K562 (cell line): Measurements from ENCODE around the gene CCT7. TPM values are rescaled to one million over a fixed set of nuclear protein-coding genes. Genes with fewer than 3 reads are reported as not detected.

Source experiments
- ATAC-seq: fragments of 200-7000 bp; cut with Tn5 transposase; 3 replicates; pipeline ENCODE4 v1.9.1; 2020; ENCODE audit warnings: moderate library complexity
- BruUV-seq: library from RNA; stranded (reverse); fragments of 400-500 nt; replicated peaks from 2 replicates; lab custom pipeline; 2021; lab: Mats Ljungman, UMichigan
- CTCF ChIA-PET: fragments of 300-600 bp; formaldehyde crosslinking; extraction: SDS; loops from one replicate; lab custom pipeline; 2021; ENCODE audit warnings: low intra/inter-chr PET ratio; lab: Yijun Ruan, JAX
- POLR2A ChIA-PET: fragments of 300-600, 350-650 bp; sonication (Branson Sonifier 250); formaldehyde crosslinking; extraction: SDS; loops from one replicate; lab custom pipeline; 2021; ENCODE audit warnings: antibody characterized with exemption, inconsistent platforms; lab: Yijun Ruan, JAX
- DNase-seq, 4 experiments: peaks; one replicate each; pipeline versions ENCODE4 v3.0.0 to v3.0.0-alpha.2; 2011 to 2018; ENCODE audit warnings: low spot score in 3 of 4, mixed read lengths in 3 of 4; ENCODE audit errors: extremely low read depth in 1 of 4
- FAIRE-seq: peaks from 2 replicates; lab custom pipeline; 2011; peaks lifted over from hg19 to GRCh38; lab: Jason Lieb, UNC
- H2AFZ ChIP-seq: 2 replicates; pipeline ENCODE4 v1.6.0; 2011; ENCODE audit warnings: low read depth, low read length, control low read depth, inconsistent platforms
- H3K27ac ChIP-seq: fragments of 200-600 bp; 3 replicates; pipeline ENCODE4 v1.8.0; 2011; ENCODE audit warnings: low read depth, mild to moderate bottlenecking, control low read depth, inconsistent platforms, low read length, moderate library complexity, mixed read lengths; ENCODE audit errors: extremely low read depth
- H3K27me3 ChIP-seq, 2 experiments: fragments of 300-600 bp in 1 of 2; 2 replicates in 1 of 2; 3 replicates in 1 of 2; pipeline versions ENCODE4 v1.6.0 to v1.8.0; 2011; ENCODE audit warnings: inconsistent platforms in 2 of 2, low read length in 2 of 2, mild to moderate bottlenecking in 1 of 2, mixed read lengths in 1 of 2, moderate library complexity in 1 of 2; ENCODE audit not compliant: control insufficient read depth in 2 of 2, insufficient read depth in 2 of 2
- H3K36me3 ChIP-seq: fragments of 300-600 bp; 3 replicates; pipeline ENCODE4 v1.8.0; 2011; ENCODE audit warnings: mild to moderate bottlenecking, low read length, inconsistent platforms; ENCODE audit not compliant: control insufficient read depth, insufficient read depth
- H3K4me1 ChIP-seq, 2 experiments: fragments of 200-600 bp in 1 of 2; replicated peaks in 1 of 2; 2 replicates in 1 of 2; 3 replicates in 1 of 2; pipeline versions ENCODE4 v1.5.1 to v1.8.0; 2011; ENCODE audit warnings: inconsistent platforms in 2 of 2, low read length in 2 of 2, mild to moderate bottlenecking in 1 of 2, mixed read lengths in 1 of 2, moderate library complexity in 1 of 2; ENCODE audit not compliant: control insufficient read depth in 2 of 2, insufficient read depth in 2 of 2
- H3K4me2 ChIP-seq: 2 replicates; pipeline ENCODE4 v1.6.1; 2011; ENCODE audit warnings: low read length, control low read depth, inconsistent platforms, mixed read lengths; ENCODE audit not compliant: insufficient read depth
- H3K4me3 ChIP-seq: fragments of 200-600 bp; sonication (generic), shearing (Covaris generic); 2 replicates; pipeline ENCODE4 v1.5.1; 2016; ENCODE audit warnings: control low read depth, inconsistent platforms
- H3K79me2 ChIP-seq: fragments of 200-600 bp; 3 replicates; pipeline ENCODE4 v1.8.0; 2011; ENCODE audit warnings: low read length, inconsistent platforms; ENCODE audit not compliant: control insufficient read depth, insufficient read depth
- H3K9ac ChIP-seq, 2 experiments: 2 replicates each; pipeline versions ENCODE4 v1.6.0 to v1.6.1; 2011; ENCODE audit warnings: low read depth in 2 of 2, low read length in 2 of 2, control low read depth in 1 of 2, inconsistent platforms in 1 of 2, mild to moderate bottlenecking in 1 of 2, mixed read lengths in 1 of 2; ENCODE audit not compliant: insufficient read depth in 1 of 2
- H3K9me1 ChIP-seq: one replicate; pipeline ENCODE4 v1.6.0; 2011; ENCODE audit warnings: inconsistent platforms, mild to moderate bottlenecking, low read length, moderate library complexity; ENCODE audit not compliant: control insufficient read depth, insufficient read depth
- H3K9me3 ChIP-seq: replicated peaks from 2 replicates; pipeline ENCODE4 v1.5.1; 2011; ENCODE audit warnings: low read depth, low read length, inconsistent platforms; ENCODE audit not compliant: control insufficient read depth, insufficient read depth
- H4K20me1 ChIP-seq: replicated peaks from 2 replicates; pipeline ENCODE4 v1.6.1; 2011; ENCODE audit warnings: low read length, inconsistent platforms, mixed read lengths; ENCODE audit not compliant: control insufficient read depth, insufficient read depth
- AFF4 ChIP-seq: sonication (generic); formaldehyde crosslinking; IDR thresholded peaks from 2 replicates; pipeline ENCODE4 v1.8.0; 2023; ENCODE audit warnings: mild to moderate bottlenecking, missing genetic modification reagents
- KDM2B ChIP-seq: fragments of 250-450 bp; sonication (Bioruptor Pico); IDR thresholded peaks from 2 replicates; pipeline ENCODE4 v1.8.0; 2021; ENCODE audit warnings: mild to moderate bottlenecking, moderate library complexity
- KLF1 ChIP-seq: fragments of 450-650 bp; IDR thresholded peaks from 2 replicates; pipeline ENCODE4 v1.6.1; 2016; ENCODE audit warnings: missing genetic modification characterization, missing compliant biosample characterization
- MAFF ChIP-seq: IDR thresholded peaks from 2 replicates; pipeline ENCODE4 v1.6.1; 2012; ENCODE audit warnings: low read length, improper control_type of control experiment
- NFRKB ChIP-seq: fragments of 450-650 bp; IDR thresholded peaks from 2 replicates; pipeline ENCODE4 v1.6.1; 2016; ENCODE audit warnings: low read depth
- PHB ChIP-seq: fragments of 250-450 bp; sonication (Bioruptor Pico); IDR thresholded peaks from 2 replicates; pipeline ENCODE4 v1.5.0; 2021
- STAT5A ChIP-seq: IDR thresholded peaks from 2 replicates; pipeline ENCODE4 v1.6.1; 2012; ENCODE audit warnings: low read length, inconsistent platforms, borderline replicate concordance
- ZBTB11 ChIP-seq, 3 experiments: fragments of 200-800 bp in 1 of 3; fragments of 250-450 bp in 1 of 3; fragments of 450-650 bp in 1 of 3; sonication (Bioruptor Pico) in 1 of 3; sonication (Bioruptor generic) in 1 of 3; formaldehyde crosslinking in 1 of 3; IDR thresholded peaks; 2 replicates each; pipeline versions ENCODE4 v1.6.1 to v1.8.0; 2016 to 2022; ENCODE audit warnings: mild to moderate bottlenecking in 2 of 3, missing genetic modification characterization in 2 of 3, missing compliant biosample characterization in 1 of 3, moderate library complexity in 1 of 3
- ZEB2 ChIP-seq: fragments of 450-650 bp; IDR thresholded peaks from 2 replicates; pipeline ENCODE4 v1.6.1; 2016
- WGBS: fragments of 100-300 bp; shearing (Covaris generic); methylation state at CpG from one replicate; pipeline ENCODE4 v1.1.6; 2016; ENCODE audit warnings: low coverage, mixed read lengths; ENCODE audit not compliant: insufficient coverage; ENCODE audit errors: missing lambda C conversion rate; 5-methylcytosine and 5-hydroxymethylcytosine counted together
- in situ Hi-C: fragments of 300-500 bp; cut with MboI; formaldehyde crosslinking; loops from 4 replicates; pipeline ENCODE4 v1.15.0; 2018; ENCODE audit warnings: inconsistent platforms, mixed read lengths
- intact Hi-C: fragments of 100-400 bp; cut with micrococcal nuclease; formaldehyde crosslinking; loops from 2 replicates; pipeline ENCODE4 v1.14.2; 2022
- polyA plus RNA-seq, 8 experiments: library from polyadenylated mRNA; depleted of rRNA in 4 of 8; stranded (reverse) in 5 of 8; unstranded in 3 of 8; fragments of >200 nt; fragmentation: Nextera tagmentation in 2 of 8; fragmentation: Illumina TruSeq in 1 of 8; extraction: Ambion mirVana in 2 of 8; extraction: Trizol in 1 of 8; gene quantifications; 2 replicates each; pipeline versions ENCODE4 v1.2.1 to v1.2.3, GENCODE V29; 2011 to 2014; ENCODE audit warnings: inconsistent platforms in 1 of 8, missing spikeins in 1 of 8
- total RNA-seq, 7 experiments: library from RNA; depleted of rRNA in 6 of 7; stranded (reverse); fragments of >200 nt in 6 of 7; fragmentation: Illumina TruSeq in 2 of 7; extraction: Trizol in 2 of 7; gene quantifications; 2 replicates each; pipeline versions ENCODE4 v1.2.1 to v1.2.3, GENCODE V29; 2011 to 2021; ENCODE audit warnings: low replicate concordance in 1 of 7

The CCT7 gene
- total and polyA plus RNA-seq, 9 of the 15 experiments (the other 6 are each of a cell fraction or from before 2014, with no cell fraction given) = 326 to 856 (median 638) TPM

- peak in 1 of 3 experiments; percentile 46; a peak in 1 of 6 replicates for TF ChIP-seq ZBTB11 (CRISPR knock-in tag; IDR thresholded peaks at IDR 0.05)
Measured at GRCh38 chr2:73210019-73210418, 24.1 kb upstream of the CCT7 start (continued).

- Histone ChIP-seq H3K27ac (no peak overlapping the region), H3K27me3 (peaks cover 0 to 6% of the 10 kb centered on the region in 2 experiments; a peak in 2 of 5 replicates), H3K36me3 (no peaks in the 10 kb centered on the region), H3K4me1 (peaks cover 15 to 23% of the 10 kb centered on the region in 2 experiments; a peak in 4 of 5 replicates), H2AFZ (0 out of 2 replicates have a peak overlapping the region, but pooled peaks have one; percentile 75), H3K79me2 (peaks cover 16% of the 10 kb centered on the region), H3K4me2 (no peak overlapping the region), H3K9ac (peak overlapping the region in 1 of 2 experiments; percentile 33; a peak in 1 of 4 replicates), H4K20me1 (no peaks in the 10 kb centered on the region), H3K4me3 (no peak overlapping the region), H3K9me3 (no peaks in the 10 kb centered on the region), H3K9me1 (no peaks in the 10 kb centered on the region)
- WGBS = 61% methylated on average over 6 of the region's 6 CpGs
- FAIRE-seq (no peak), ATAC-seq (no peak), DNase-seq (no peak)
- TF ChIP-seq STAT5A = no peak
- TF ChIP-seq KDM2B (CRISPR knock-in tag) = no peak
- no peak for TF ChIP-seq NFRKB
- no peak for TF ChIP-seq AFF4
- TF ChIP-seq PHB (CRISPR knock-in tag) = no peak
- TF ChIP-seq KLF1 (tag) = no peak
- no peak for TF ChIP-seq ZEB2
- no peak for TF ChIP-seq MAFF
- in situ Hi-C loops (no loop called here), intact Hi-C loops (no loop called here)
- CTCF ChIA-PET = no interaction called here
- BruUV-seq = no TSS peak
- POLR2A ChIA-PET = interaction anchor here (0.6 kb wide), 1 partner anchor 139 kb away, joined by 3 read pairs; the partner anchor contains the start of gene SFXN5
Measured at GRCh38 chr2:73210696-73211095, 23.4 kb upstream of the CCT7 start.
